ENCODE measurements around the gene JMJD6.

DNA sequence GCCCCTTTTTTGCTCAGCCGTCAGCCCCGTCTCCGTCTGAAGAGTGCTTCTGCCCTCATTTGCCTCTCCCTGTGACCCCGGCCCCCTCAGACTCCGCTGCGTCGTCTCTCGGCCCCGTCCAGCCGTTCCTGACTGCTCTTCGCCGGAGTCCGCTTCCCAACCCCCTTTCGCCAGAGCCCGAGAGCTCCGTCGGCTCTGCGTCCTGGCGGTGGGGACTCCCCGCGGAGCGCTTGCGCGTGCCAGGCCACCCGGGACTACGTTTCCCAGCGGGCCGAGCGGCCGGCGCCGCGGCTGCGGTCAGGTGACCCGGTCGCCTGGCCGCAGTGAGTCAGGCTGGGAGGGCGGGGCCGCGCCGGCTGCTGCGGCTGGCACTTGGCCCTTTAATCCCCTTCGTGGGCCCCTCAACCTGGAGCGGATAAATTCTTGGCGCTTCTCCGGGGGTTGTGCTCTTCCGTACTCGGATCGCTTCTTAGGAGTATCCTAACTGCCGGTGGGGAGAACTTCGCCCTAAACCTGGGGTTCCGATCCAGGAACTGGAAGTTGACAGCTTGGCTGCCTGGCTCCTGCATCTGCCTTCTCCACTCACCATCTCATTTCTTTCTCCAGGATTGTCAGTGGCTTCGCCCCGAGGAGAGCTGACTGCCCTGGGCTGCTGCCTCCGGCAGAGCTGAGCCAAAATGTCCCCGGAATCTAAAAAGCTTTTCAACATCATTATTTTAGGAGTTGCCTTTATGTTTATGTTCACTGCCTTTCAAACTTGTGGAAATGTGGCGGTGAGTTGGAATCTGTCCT lies 11.5 kb upstream of the JMJD6 start, which contains the start of gene MFSD11:
- TF ChIP-seq POLR2A (IDR thresholded peaks at IDR 0.05) (peak; percentile 70 to 88), CTCF (IDR thresholded peaks at IDR 0.05 in 4 of 5, conservative IDR thresholded peaks at IDR 0.05 in 1 of 5) (peak in 1 of 5 experiments; percentile 25)
